SHP77 treated with DMSO at 0.1 percent for 48 hours (cell line): ENCODE measurements around the gene DZIP3.
"Not testable (repeated sequence)": the region's sequence is repeated elsewhere in the genome, so short reads cannot be mapped to it uniquely, and the experiment has no call there.

ENCODE experiments used
- DNase-seq: peaks from one replicate; lab custom pipeline; 2025; lab: John Stamatoyannopoulos, UW

The DZIP3 gene

GRCh38 chr3:108602249-108602934, 12.9 kb downstream of the DZIP3 start:
- no peak for DNase-seq

GRCh38 chr3:108602935-108603294, 13.4 kb downstream of the DZIP3 start:
- no peak for DNase-seq

DNA sequence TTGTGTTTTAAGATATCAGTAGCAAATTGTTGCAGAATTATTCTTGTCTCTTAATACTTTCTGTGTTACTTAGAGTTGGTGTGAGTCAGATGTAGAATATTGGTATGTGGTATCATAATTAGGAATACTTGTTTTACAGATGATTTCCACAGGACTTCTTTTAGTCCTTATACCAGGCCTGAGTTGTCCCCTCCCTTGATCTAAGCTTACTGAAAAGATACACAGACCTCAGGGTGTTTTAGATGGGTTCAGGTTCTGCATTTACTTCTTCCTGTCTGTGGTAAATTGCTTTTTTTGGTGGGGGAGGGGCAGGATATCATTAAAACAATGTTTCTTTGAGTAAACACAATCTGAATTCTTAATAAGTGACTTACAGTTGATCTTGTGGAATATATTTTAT, 14.2 kb downstream of the DZIP3 start:
- no peak for DNase-seq

DNA sequence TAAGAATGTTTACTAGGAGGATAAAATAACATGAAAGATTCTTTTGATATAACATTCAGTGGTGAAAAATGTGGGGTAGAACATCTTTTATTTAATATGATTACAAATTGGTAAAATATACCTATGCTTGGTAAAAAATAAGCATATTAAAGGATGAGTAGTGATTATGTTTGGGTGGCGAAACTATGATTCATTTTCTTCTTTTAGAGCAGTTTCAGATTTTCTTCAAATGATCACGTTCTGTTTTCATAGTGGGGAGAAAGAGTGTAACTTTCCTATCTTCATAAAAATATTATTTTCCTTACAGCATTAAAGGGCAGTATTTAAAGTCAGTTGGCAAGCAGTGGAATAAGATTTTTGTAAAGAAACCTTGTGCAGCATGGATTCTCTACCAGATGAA, 15.5 kb downstream of the DZIP3 start:
- no peak for DNase-seq

DNA sequence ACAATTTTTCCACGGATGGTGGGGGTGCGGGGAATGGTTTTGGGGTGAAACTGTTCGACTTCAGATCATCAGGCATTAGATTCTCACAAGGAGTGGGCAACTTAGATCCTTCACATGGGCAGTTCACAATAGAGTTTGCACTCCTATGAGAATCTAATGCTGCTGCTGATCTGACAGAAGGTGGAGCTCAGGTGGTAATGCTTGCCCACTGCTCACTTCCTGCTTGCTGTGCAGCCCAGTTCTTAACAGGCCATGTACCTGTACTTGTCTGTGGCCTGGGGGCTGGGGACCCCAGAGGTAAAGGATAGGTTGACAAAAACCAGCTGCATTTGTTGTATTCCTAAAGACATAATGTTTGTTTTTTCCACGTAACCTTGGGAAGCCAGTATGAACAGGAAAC, 16.0 kb downstream of the DZIP3 start:
- no peak for DNase-seq

DNA sequence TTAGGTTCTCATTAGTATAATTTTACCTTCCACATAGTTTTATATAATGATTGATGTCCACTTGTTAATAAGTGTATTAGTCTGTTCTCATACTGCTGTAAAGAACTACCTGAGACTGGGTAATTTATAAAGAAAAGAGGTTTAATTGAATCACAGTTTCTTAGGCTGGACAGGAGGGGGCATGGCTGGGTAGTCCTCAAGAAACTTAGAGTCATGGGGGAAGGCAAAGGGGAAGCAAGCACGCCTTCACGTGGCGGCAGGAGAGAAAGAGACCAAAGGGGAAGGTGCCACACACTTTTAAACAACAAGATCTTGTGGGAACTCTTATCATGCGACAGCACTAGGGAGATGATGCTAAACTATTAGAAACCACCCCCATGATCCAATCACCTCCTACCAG, 19.2 kb downstream of the DZIP3 start:
- no peak for DNase-seq

DNA sequence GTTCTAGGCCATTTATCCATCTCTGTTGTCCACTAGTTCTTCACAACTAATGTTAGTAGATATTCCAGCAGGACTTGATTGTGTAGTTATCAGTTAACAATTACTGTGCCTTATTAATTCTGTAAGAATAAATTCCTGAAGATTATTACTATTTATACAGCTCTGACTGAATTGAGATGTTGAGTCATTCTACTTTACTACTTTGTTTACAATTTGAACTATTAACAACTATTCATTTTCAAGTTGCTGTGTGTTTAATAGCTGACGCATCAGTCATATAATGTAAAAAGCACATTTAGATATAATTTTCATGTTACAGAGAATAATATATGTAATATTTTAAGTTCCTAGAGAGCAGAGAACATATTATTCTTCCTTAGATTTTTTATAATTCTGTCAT, 21.1 kb downstream of the DZIP3 start:
- DNase-seq: no peak

DNA sequence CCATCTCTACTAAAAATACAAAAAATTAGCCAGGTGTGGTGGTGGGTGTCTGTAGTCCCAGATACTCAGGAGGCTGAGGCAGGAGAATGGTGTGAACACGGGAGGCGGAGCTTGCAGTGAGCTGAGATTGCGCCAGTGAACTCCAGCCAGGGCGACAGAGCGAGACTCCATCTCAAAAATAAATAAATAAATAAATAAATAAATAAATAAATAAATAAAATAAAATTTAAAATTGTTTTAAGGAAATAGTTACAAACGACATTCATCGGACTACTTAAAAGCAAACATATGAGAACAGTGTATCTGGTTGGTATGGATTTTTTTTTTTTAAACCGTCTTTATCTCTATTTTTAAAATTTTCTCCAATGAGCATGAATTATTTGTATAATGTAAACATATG, 26.6 kb downstream of the DZIP3 start:
- DNase-seq: not testable (repeated sequence)

- DNase-seq: no peak
These were observed 30.7 kb downstream of the DZIP3 start for GRCh38 chr3:108620250-108620649.

DNA sequence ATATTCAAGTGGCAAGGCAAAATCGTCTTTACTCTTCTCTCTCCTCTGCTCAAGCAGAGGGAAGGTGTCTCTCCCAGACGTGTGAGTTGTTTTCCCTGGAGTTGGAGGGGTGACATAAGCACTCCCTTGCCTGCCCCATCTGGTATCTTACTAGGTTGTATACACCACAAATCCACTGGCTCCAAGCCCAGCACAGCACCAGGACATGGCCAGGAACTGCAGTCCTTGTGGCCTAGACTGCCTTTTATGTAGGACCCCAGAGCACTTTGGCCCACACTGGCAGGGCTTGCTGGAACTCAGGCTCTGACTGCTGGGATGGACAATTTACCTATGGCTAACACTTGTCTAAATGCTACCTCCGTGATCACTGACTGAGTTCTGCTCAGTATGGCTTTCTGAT, 34.0 kb downstream of the DZIP3 start:
- DNase-seq: no peak

DNA sequence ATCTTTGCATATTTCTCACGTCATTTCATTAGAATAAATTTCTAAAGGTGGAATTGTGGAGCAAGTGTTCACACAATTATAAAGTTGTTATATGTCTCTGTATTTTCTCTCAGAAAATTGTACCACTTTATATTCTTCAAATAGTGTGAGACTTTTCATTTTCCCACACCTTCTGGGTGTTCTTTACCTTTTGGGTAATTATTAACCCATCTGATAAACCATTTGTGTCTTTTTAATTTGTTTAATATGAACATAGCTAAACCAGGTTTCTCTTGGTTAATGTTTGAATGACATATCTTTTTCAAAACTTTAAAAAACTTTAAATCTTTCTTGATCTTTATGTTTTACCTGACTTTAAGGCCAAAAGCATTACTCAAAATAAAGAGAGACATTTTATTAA, 40.5 kb downstream of the DZIP3 start:
- DNase-seq: no peak

GRCh38 chr3:108642526-108642925, 53.0 kb downstream of the DZIP3 start:
- no peak for DNase-seq

DNA sequence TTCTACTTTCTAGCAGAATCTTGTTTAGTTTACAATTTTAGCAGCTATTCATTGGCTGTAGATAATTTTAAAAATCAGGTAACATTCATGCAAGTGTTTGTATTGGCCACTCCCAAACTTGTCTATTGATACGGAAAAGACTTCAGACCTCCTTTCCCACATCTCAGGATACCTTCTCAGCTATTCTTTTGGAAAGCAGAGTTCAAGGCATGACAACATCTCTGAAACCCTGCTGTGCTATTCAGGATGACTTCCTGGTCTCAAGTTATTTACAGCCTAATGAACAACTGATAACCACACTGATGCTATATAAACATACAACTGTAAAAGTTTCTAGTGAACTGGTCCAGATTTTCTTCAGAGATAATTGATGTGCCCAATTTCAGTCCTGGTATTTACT, 55.8 kb downstream of the DZIP3 start:
- DNase-seq: no peak

DNA sequence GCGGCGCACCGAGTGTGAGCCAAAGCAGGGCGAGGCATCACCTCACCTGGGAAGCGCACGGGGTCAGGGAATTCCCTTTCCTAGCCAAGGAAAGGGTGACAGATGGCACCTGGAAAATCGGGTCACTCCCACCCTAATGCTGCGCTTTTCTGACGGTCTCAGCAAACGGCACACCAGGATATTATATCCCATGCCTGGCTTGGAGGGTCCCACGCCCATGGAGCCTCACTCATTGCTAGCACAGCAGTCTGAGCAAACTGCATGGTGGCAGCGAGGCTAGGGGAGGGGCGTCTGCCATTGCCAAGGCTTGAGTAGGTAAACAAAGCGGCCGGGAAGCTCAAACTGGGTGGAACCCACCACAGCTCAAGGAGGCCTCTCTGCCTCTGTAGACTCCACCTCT, 66.1 kb downstream of the DZIP3 start:
- not testable (repeated sequence) for DNase-seq

- DNase-seq: no peak
These were observed 72.2 kb downstream of the DZIP3 start for GRCh38 chr3:108661699-108662098.

GRCh38 chr3:108662142-108662738, 72.7 kb downstream of the DZIP3 start:
- peak; percentile 16 for DNase-seq

- DNase-seq: no peak
These were observed 74.7 kb downstream of the DZIP3 start for GRCh38 chr3:108664266-108664665.

GRCh38 chr3:108667312-108667711, 77.8 kb downstream of the DZIP3 start:
- DNase-seq: no peak

GRCh38 chr3:108669208-108669607, 79.7 kb downstream of the DZIP3 start:
- DNase-seq: no peak

DNA sequence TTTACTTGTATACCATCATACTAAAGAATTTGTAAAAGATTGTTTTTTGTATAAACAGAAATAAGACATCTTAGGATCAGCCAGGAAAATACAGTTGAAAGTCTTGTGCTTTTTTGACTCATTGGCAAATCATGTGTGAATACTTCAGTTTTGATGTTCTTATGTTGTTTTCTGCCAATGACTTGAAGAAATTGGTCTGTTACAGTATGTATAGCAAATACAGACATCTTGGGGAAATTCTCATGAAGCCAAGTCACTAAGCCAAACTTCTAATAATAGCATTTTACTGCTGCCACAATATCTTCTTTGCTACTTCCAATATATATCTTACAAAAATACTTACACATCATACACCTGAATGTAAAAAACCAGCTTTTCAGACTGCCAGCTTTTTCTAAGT, 83.2 kb downstream of the DZIP3 start:
- no peak for DNase-seq

- no peak for DNase-seq
These were observed 84.6 kb downstream of the DZIP3 start for GRCh38 chr3:108673988-108674661.

GRCh38 chr3:108677811-108678210, 88.3 kb downstream of the DZIP3 start:
- DNase-seq: no peak

GRCh38 chr3:108692286-108692685, 102.8 kb downstream of the DZIP3 start:
- not testable (repeated sequence) for DNase-seq

DNA sequence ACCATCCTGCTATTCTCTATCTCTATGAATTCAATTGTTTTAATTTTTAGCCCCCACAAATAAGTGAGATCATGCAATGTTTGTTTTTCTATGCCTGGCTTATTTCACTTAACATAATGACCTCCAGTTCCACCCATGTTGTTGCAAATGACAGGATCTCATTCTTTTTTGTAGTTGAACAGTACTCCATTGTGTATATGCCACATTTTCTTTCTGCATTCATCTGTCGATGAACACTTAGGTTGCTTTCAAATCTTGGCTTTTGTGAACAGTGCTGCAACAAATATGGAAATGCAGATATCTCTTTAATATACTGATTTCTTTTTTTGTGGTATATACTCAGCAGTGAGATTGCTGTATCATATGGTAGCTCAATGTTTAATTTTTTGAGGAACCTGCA, 108.9 kb downstream of the DZIP3 start:
- no peak for DNase-seq
